Measurements from ENCODE around the gene HDLBP. TPM values are rescaled to one million over a fixed set of nuclear protein-coding genes. Genes with fewer than 3 reads are reported as not detected.
"Not testable (repeated sequence)": the region's sequence is repeated elsewhere in the genome, so short reads cannot be mapped to it uniquely, and the experiment has no call there.

HDLBP gene
- total RNA-seq, 1 donor from 2014 or later, result 300 TPM

DNA sequence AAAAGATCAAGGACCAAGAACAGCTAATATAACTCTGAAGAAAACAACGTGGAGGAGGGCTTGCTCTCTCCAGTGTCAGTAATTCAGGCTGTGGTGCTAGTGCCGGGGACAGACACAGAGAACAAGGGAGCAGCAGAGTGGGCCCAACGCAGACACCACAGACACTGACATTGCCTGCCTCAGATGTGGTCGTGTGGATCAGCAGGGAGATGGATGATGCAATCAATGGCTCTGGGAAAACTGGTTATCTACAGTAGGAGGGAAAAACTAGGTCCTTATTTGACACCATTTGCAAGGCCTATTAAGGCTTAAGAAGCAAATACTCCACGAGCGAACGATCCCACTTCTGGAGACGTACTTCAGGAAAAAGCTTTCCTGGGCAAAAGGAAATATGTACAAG is 36.1 kb downstream of the HDLBP start:
- TF ChIP-seq POLR2A (IDR thresholded peaks at IDR 0.05) (no peak), POLR2AphosphoS5 (IDR thresholded peaks at IDR 0.05; ENCODE audit: insufficient read depth in 1 of 2, low read depth in 1 of 2) (no peak)
- TF ChIP-seq, protein P1, sequence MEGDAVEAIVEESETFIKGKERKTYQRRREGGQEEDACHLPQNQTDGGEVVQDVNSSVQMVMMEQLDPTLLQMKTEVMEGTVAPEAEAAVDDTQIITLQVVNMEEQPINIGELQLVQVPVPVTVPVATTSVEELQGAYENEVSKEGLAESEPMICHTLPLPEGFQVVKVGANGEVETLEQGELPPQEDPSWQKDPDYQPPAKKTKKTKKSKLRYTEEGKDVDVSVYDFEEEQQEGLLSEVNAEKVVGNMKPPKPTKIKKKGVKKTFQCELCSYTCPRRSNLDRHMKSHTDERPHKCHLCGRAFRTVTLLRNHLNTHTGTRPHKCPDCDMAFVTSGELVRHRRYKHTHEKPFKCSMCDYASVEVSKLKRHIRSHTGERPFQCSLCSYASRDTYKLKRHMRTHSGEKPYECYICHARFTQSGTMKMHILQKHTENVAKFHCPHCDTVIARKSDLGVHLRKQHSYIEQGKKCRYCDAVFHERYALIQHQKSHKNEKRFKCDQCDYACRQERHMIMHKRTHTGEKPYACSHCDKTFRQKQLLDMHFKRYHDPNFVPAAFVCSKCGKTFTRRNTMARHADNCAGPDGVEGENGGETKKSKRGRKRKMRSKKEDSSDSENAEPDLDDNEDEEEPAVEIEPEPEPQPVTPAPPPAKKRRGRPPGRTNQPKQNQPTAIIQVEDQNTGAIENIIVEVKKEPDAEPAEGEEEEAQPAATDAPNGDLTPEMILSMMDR (IDR thresholded peaks at IDR 0.05), result no peak
- Histone ChIP-seq H3K4me1 (no peaks in the 10 kb centered on the region), H3K27ac (no peak overlapping the region), H3K27me3 (no peaks in the 10 kb centered on the region), H3K9me3 (no peaks in the 10 kb centered on the region), H3K4me3 (no peak overlapping the region), H3K36me3 (no peaks in the 10 kb centered on the region)
- intact Hi-C loops (cut with DNase I), result no loop called here
- DNase-seq (ENCODE audit: extremely low spot score in 2 of 2), result no peak

DNA sequence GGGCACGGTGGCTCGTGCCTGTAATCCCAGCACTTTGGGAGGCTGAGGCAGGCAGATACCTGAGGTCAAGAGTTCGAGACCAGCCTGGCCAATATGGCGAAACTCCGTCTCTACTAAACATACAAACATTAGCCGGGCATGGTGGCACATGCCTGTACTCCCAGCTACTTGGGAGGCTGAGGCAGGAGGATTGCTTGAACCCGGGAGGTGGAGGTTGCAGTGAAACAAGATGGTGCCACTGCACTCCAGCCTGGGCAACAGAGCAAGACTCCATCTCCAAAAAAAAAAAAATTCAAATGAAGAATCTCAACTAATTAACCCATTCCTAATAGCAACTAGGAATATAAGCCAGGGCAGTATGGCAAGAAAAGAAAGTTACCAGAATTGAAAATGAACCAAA is 37.2 kb downstream of the HDLBP start:
- intact Hi-C loops (cut with DNase I); H3K9me3 ChIP-seq; H3K4me3 ChIP-seq; H3K27me3 ChIP-seq; H3K4me1 ChIP-seq; DNase-seq (ENCODE audit: extremely low spot score in 2 of 2); H3K27ac ChIP-seq; H3K36me3 ChIP-seq: not testable (repeated sequence)

GRCh38 chr2:241275910-241276309 is 39.6 kb downstream of the HDLBP start:
- H3K4me3 ChIP-seq, result no peak overlapping the region
- H3K27me3 ChIP-seq, result no peaks in the 10 kb centered on the region
- intact Hi-C loops (cut with DNase I), result no loop called here
- TF ChIP-seq, protein P1 (IDR thresholded peaks at IDR 0.05), result no peak
- no peak for TF ChIP-seq POLR2AphosphoS5 (IDR thresholded peaks at IDR 0.05; ENCODE audit: insufficient read depth in 1 of 2, low read depth in 1 of 2)
- TF ChIP-seq POLR2A (IDR thresholded peaks at IDR 0.05), result no peak
- no peak for DNase-seq (ENCODE audit: extremely low spot score in 2 of 2)
- H3K27ac ChIP-seq, result no peak overlapping the region
- H3K36me3 ChIP-seq, result no peaks in the 10 kb centered on the region
- H3K9me3 ChIP-seq, result no peaks in the 10 kb centered on the region
- H3K4me1 ChIP-seq, result peaks cover 20% of the 10 kb centered on the region

GRCh38 chr2:241275504-241275903 is 40.0 kb downstream of the HDLBP start:
- H3K9me3 ChIP-seq, result no peaks in the 10 kb centered on the region
- no peak for DNase-seq (ENCODE audit: extremely low spot score in 2 of 2)

DNA sequence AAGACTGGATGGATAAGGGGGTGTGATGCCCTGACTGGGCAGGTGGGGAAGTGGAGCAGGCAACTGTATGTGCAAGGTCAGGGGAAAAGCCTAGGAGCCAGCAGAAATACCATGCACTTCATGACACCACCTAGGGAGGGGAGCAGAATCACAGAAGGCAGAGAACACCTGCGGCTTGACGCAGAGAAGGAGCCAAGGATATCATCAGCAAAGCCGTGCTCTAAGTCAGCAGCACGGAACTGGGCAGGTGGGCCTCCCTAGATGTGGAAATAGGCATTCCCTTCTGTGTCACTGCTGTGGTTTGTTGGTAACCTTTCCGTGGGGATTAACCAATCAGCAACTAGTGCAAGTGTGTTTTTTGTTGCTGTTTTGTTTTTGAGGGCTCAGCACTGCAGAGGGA is 41.3 kb downstream of the HDLBP start:
- Histone ChIP-seq H3K4me1 (peaks cover 38% of the 10 kb centered on the region), H3K4me3 (no peak overlapping the region), H3K36me3 (no peaks in the 10 kb centered on the region), H3K27me3 (no peaks in the 10 kb centered on the region), H3K27ac (no peak overlapping the region), H3K9me3 (no peaks in the 10 kb centered on the region)
- intact Hi-C loops (cut with DNase I), result loop anchor here (5.0 kb wide), 1 partner anchor 43 kb away; the partner anchor contains the start of genes HDLBP and SEPTIN2
- no peak for DNase-seq (ENCODE audit: extremely low spot score in 2 of 2)
- TF ChIP-seq POLR2A (IDR thresholded peaks at IDR 0.05) (no peak), POLR2AphosphoS5 (IDR thresholded peaks at IDR 0.05; ENCODE audit: insufficient read depth in 1 of 2, low read depth in 1 of 2) (no peak)
- TF ChIP-seq, protein P1 (IDR thresholded peaks at IDR 0.05), result no peak

More at GRCh38 chr2:241275504-241275903, 40.0 kb downstream of the HDLBP start:
- H3K27me3 ChIP-seq, result no peaks in the 10 kb centered on the region
- H3K4me1 ChIP-seq, result peaks cover 24% of the 10 kb centered on the region
- TF ChIP-seq POLR2A (IDR thresholded peaks at IDR 0.05) (no peak), POLR2AphosphoS5 (IDR thresholded peaks at IDR 0.05; ENCODE audit: insufficient read depth in 1 of 2, low read depth in 1 of 2) (no peak)
- TF ChIP-seq, protein P1 (IDR thresholded peaks at IDR 0.05), result no peak
- H3K36me3 ChIP-seq, result no peaks in the 10 kb centered on the region
- no peak overlapping the region for H3K4me3 ChIP-seq
- intact Hi-C loops (cut with DNase I), result no loop called here
- H3K27ac ChIP-seq, result no peak overlapping the region
